HTERT RPE-1 (cell line): ENCODE results near the gene NANS.
"Not testable (repeated sequence)": the region's sequence is repeated elsewhere in the genome, so short reads cannot be mapped to it uniquely, and the experiment has no call there.

Source experiments
- in situ Hi-C: fragments of 300-500 bp; cut with MboI; formaldehyde crosslinking; loops from 4 replicates; pipeline ENCODE4 v1.14.3; 2020; ENCODE audit warnings: low sequenced_read_pairs

The NANS gene

DNA sequence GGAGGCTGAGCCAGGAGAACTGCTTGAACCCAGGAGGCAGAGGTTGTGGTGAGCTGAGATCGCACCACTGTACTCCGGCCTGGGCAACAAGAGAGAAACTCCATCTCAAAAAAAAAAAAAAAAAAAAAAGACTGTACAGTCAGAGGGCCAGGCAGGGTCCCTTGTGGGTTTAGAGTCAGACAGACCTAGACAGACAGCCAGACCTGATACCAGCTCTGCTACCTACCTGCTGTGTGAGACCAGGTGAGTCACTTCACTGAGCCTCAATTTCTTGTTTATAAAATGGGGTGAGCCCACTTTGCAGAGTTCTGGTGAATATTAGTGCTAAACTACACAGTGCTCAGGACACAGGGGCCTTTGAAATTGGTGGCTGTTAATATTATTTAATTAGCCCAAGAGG is 42.8 kb downstream of the NANS start:
- in situ Hi-C loops, result no loop called here

DNA sequence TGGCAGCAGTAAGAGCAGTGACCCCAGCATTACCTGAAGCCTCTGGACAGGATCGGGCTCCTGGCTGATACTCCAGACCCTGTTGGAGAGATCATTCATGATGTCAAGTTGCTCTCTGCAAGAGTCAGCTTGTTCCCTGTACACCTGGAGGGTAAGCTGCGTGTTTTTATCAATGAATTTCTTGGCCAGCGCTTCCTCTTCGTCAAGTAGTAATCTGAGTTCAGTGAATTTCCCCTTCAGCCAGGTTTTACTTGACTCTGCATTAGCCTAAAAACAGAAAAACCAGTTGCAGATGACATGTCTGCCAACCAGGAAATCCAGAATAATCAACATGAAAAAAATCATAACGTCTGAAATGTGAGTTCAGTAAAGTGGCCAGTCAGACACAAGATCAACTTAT is 43.4 kb downstream of the NANS start:
- in situ Hi-C loops, result no loop called here

DNA sequence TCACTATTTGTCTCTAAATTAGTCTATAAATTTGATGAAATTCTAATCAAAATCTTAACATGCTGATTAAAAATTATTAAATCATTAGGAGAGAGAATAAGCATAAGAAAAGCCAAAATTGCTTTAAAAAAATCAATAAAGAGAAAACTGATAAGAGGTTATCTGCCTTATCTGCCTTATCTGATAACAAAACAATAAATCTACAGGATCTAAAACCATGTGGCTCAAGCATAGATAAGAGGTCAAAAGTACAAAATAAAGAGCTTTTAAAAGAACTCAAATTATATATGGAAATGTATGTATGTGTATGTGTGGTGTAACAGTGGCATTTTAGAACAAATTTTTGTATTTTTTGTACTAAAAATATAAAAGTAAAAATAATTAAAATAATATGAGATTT is 43.9 kb downstream of the NANS start:
- in situ Hi-C loops, result no loop called here

DNA sequence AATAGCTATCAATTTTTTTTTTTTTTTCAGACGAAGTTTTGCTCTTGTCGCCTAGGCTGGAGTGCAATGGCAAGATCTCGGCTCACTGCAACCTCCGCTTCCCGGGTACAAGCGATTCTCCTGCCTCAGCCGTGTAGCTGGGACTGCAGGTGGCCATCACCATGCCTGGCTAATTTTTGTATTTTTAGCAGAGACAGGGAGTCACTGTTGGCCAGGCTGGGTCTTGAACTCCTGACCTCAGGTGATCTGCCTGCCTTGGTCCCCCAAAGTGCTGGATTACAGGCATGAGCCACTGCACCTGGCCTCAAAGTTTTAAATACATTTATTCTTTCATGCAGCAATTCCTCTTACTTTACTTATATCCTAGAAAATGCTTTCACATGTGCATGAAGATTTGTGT is 44.9 kb downstream of the NANS start:
- in situ Hi-C loops, result no loop called here

DNA sequence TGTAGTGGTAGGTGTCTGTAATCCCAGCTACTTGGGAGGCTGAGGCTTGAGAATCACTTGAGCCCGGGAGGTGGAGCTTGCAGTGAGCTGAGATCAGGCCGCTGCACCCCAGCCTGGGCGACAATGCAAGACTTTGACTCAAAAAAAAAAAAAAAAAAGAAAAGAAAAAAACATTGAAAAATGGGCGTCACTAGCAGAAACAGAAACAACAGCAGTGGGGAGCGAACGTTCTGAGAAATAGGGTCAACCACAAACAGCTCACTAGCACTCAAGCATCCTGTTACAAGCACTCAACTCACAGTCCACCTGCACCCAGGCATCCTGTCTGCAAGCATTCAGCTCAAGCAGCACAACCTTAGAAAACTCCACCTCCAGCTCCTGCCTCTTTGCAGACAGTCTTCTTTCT is 45.3 kb downstream of the NANS start:
- in situ Hi-C loops, result no loop called here

DNA sequence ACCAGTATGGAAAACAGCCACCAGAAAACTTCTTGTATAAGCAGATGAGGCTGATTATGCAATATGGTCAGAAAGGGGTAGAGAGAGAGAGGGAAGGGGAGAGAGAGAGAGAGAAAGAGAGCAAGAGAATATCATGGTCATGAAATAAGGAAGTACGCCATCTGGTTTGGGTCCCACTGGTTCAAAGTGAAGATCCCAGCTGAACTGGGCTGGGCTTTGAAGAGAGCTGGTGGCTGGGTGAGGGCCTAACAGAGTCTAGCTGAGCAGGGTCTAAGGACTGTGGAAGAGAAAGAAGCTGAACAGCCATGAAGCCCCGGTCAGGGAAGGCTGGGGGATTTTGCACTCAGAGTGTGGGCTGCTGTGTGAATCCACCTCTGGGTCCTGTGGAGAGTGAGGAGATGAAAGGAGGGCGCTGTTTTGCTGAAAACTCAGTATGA is 47.9 kb downstream of the NANS start:
- in situ Hi-C loops, result no loop called here

DNA sequence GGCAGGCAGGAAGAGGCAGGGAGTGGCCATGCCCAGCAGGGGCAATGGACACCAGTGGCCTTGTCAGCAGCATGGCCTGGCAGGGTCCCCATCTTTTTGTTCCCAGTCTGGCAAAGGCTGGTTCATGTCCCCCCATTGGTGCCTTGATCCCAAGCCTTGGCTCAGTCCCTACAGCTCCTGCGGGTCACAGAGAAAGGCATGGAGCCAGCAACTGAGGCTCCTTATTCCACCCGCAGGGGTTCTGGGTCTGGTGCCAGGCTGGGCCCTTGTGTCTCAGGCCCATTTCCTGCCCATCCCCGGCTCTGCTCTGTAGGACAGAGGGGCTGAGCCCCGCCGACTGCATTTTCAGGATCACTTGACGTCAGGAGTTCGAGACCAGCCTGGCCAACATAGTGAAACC is 48.5 kb downstream of the NANS start:
- in situ Hi-C loops, result no loop called here

DNA sequence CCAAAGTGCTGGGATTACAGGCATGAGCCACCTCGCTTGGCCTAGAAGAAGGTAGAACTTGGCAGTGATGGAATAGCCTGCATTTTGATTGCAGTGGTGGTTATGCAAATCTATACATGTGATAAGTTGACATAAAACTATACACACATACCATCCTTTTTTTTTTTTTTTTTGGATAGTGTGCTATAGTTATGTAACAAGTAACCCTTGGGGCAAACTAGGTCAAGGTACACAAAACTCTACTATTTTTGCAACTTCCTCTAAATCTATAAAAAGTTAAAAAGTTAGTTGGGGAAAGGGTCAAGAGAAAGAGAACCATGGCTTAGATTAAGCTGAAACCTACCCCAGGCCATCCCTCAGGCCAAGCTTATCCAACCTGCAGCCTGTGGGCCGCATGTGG is 51.4 kb downstream of the NANS start:
- in situ Hi-C loops, result no loop called here

DNA sequence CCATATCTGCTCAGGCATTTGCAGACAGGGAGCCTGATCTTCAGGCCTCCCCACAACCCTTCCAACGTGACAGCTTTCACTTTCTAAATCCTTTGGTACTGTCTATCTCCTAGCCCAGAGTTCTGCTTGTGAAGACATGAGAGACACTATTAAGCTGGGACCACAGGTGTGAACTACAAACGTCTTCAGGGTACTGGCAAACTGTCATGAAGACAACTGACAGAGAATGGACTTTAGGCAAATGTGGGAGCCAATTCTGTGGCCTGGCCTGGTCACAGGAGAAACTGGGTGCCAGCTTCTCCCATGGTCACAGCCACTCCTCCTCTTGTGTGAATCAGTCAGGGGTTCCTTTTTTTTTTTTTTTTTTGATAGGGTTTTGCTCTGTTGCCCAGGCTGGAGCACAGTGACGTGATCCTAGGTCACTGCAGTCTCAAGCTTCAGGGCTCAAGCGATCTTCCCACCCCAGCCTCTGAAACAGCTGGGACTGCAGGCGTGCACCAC is 52.0 kb downstream of the NANS start:
- in situ Hi-C loops, result no loop called here

DNA sequence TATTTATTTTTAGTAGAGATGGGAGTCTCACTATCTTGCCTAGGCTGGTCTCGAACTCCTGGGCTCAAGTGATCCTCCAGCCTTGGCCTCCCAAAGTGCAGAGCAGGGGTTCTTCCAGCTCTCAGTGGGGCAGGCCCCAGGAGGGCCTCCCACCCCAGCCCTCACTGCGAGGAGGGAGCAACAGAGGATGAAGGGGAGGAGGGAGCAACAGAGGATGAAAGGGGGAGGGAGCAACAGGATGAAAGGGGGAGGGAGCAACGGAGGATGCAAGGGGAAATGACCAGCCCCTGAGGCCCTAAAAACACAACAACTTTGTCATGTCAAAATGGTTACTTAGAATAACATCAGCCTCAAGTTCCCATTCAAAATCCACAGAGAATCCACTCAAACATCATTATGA is 52.5 kb downstream of the NANS start:
- in situ Hi-C loops, result no loop called here

DNA sequence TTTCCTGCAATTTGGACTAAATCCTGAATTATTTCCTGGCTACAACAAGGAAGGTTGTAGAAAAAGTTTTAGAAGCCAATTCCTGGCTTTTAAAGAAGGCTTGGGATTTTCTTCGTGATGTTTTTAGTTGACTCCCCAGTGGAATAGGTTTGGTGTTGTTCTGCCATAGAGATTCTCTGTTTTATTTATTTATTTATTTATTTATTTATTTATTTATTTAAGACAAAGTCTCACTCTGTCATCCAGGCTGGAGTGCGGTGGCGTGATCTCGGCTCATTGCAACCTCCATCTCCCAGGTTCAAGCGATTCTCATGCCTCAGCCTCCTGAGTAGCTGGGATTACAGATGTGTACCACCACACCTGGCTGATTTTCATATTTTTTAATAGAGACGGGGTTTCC is 60.6 kb downstream of the NANS start:
- in situ Hi-C loops, result not testable (repeated sequence)

DNA sequence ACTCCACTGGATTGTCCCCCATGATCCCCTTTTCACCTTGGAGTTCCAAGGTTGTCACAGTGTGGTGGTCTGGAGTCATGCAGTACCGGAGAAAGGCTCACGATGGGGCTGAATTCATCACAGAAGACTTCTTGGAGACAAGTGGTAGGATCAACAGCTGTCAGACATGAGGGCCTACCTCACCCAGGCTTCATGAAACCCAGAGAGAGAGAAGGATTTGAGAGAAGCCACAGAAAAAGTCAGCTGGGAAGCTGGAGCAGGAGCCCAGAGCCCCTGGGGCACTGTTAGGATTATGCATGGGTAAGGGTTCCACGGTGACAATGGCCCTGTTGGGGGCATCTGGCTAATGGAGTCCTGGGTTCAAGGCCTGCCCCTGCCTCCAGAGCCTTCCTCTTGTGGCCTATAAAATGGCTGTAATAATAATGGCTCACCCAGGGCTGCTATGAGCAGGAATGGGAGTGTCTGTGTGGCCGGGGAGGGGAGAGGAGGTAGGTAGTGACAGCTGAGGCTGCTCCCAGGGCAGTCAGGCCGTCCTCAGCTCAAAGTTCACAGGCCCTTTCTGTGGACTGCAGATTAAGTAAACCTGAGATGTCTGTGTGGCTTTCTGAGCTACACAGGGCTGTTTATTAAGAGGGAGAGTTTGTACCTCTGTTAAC is 61.6 kb downstream of the NANS start:
- in situ Hi-C loops, result no loop called here

DNA sequence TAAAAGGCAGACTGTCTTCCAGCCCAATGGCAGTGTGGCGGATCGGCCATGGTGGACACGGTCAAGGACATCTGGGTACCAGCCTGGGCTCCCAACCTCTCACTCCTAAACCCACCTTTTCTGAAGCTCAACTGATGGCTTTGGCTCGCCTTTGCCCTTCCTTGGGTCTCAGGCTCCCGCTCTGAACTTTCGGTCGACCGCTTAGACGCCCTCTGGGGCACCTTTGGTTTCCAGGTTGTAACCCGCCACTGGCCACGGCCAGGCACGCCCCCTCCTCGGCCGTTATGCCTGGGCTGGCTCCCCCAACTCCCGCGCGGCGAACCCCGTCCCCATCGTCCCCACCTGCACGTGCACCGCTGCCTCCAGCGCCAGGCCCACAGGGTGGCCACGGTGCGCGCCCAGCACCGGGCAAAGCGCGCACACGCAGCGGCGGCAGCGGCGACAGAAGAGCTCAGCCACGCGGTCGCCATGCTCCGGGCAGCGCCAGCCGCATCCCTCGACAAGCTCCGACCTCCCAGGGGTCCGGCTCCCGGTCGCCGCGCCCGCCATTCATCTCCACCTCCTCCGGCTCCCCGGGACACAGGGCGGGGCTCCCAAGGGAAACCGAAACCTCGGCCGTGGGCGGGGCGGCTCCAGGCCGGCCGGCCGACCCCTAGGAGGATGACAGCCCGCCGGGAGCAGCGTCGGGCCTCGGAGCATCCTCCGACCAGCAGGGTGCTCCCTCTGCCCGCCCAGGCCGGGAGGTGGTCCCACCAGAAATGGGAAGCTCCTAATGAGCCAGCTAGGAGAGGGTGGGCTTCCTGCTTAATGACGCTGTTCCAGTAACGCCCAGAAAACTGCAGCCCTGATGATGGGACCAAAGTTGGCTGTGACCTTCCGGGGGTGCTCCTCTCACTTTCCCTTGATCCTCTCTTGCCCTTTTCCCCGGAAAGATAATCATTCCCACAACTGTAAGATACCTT is 62.4 kb downstream of the NANS start, which contains the start of gene TRIM14:
Gene TRIM14, minus strand, starts transcription at position 583 of the 962 bp plus-strand sequence. Its CDS starts 34 bp downstream, at position 549.
- in situ Hi-C loops, result no loop called here

DNA sequence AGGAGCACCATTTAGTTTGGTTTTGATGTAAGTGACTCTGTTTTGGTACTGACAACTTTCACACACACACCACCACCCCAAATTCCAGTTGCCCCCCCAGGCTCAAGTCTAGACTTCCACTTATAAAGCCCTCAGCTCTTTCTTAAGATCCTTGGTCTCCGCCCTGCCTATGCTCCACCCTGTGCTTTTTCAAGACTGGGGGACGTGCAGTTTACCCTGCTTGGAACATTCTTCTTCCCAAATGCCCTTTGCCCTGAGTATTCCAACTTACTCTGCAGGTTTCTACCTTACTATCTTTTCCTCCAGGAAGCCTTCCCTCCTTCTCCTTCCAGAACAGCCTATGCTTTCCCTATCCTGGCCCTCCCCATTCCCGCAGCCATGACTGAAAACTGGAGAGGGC is 63.9 kb downstream of the NANS start:
- in situ Hi-C loops, result no loop called here

DNA sequence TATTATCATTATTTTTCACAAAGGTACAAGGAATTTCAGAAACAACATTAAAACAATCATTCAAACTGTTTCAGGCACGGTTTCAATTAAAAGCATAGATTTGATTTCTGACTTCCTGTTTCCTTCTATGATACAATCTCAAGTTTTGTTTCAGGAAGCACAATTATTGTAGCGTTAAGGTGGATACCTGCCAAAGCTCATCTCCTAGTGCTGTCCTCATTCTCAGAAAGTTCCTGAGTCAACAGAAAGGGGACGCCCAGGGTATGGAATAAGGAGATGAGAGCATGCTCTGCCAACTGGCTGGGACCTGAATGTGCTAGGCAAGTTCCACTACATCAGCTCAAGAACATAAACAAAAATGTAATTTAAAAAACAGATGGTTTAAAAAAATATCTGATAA is 64.5 kb downstream of the NANS start:
- in situ Hi-C loops, result no loop called here

DNA sequence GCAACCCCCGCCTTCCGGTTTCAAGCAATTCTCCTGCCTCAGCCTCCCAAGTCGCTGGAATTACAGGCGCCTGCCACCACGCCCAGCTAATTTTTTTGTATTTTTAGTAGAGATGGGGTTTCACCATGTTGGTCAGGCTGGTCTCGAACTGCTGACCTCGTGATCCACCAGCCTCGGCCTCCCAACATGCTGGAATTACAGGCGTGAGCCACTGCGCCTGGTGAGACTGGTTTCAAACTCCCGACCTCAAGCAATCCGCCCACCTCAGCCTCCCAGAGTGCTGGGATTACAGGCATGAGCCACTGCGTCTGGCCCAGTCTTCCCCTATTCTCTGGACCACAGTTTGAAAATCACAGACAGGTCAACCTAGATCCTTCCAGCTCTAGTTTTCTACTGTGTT is 67.6 kb downstream of the NANS start:
- in situ Hi-C loops, result not testable (repeated sequence)

DNA sequence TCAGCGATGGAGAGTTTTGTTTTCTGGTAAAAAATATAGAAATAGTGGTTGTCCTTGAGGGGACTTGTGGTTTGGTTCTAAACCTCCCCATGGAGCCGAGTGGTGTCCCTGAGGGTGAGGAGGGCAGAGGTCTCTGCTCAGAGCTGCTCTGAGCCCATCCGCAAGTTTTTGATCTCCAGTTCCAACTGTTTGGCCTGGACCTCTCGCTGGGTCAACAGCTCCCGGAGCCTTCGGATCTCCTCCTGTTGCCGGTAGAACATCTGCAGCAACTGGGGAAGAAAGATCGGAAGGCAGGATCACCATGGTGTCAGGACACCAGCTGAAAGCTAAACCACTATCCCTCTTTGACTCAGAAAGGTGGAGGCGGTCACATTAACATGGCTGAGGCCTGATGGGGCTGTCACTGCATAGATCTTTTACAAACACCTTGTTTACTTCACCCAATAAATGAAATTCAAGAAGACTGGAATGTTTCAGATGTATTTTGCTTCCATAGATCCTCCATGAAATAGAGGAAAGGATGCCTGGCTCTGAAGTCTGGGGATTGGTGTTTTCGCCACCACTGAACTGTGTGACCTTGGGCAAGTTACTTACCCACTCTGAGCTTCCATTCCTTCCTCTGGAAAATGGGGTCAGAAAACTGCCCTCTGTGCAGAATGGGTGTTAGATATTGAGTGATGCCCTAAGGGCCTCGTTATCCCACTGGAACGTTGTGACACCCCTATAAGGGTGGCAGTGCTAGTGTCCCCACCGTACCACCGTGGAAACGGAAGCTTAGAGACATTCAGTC is 68.3 kb downstream of the NANS start:
- in situ Hi-C loops, result no loop called here

DNA sequence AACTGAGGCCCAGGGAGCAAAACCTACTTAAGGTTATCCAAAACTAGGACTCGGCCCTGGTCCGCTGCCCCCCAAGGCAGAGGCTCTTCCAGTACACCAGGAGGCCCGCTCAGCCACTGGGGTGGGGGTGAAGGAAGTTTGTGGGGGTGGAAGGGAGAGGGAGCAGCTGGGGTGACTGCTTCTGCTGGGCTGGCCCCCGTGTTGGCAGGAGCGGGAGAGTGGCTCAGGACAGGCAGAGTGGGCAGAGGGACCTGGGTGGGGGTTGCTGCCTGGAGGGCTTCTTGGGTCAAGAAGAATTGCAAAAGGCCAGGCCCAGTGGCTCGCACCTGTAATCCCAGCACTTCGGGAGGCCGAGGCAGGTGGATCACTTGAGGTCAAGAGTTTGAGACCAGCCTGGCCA is 70.7 kb downstream of the NANS start:
- in situ Hi-C loops, result no loop called here

DNA sequence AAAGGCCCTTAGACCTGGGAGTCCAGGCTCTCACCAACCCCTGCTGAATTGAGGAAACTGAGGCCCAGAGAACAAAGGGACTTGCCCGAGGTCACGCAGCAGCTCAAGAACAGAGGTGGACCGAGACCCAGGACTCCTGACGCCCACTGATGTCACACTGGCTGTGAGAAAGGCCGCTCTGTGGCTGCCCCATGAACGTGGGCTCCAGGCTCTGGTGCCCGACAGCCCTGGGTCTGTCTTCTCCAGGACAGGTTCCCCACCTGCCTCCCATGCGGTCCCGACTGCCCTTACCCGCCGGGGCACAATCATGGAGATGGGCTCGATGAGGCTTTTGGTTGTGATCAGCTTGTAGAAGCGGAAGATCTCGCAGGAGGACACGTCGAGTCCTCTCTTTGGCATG is 71.8 kb downstream of the NANS start:
- in situ Hi-C loops, result no loop called here

DNA sequence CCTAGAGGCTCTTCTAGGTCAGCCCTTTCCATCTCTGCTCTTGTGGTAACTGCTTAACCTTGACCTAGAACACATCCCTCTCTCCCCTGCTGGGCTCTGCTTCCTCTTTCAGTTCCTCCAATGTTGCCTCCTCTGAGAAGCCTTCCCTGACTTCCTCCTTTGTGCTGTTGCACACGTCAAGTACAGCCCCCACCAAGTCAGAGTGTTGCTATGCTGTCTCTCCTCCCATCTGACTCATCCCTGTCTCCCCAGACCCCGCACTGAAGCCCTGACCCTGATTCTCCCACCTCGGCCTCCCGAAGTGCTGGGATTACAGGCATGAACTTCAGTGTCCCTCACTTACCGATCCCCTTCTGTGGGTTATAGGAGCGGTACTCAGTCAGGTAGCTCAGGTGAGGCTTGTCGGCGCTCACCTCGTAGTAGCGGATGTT is 72.9 kb downstream of the NANS start:
- in situ Hi-C loops, result no loop called here

DNA sequence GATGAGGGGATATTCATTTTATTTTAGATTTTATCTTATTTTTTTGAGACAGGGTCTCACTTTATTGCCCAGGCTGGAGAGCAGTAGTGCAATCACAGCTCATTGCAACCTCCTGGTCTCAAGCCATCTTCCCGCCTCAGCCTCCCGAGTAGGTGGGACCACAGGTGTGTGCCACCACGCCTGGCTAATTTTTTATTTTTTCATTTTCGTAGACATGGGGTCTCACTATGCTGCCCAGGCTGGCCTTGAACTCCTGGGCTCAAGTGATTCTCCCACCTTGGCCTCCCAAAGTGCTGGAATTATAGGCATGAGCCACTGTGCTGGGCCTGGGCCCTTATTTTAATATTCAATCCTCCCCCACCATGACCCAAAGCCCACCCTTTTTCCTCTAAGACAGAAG is 73.5 kb downstream of the NANS start:
- in situ Hi-C loops, result not testable (repeated sequence)
